K562 treated with DMSO at 1 percent for 12 hours (cell line): Measurements from ENCODE around the gene ZNF792. TPM values are rescaled to one million over a fixed set of nuclear protein-coding genes. Genes with fewer than 3 reads are reported as not detected.

ENCODE experiments used
- total RNA-seq: library from RNA; unstranded; fragments of 300-600 nt; gene quantifications from 2 replicates; pipeline ENCODE4 v1.2.3, GENCODE V29; 2022; ENCODE audit not compliant: insufficient read depth

Gene ZNF792
- 2.6 and 8.0 TPM in 2 replicates for total RNA-seq

GRCh38 chr19:34963573-34964406 lies at the start of gene ZNF792:
ZNF792 (minus strand) TSS chr19:34964229; CDS start chr19:34963662, 567 bp downstream.

GRCh38 chr19:34999498-35000337 lies 35.7 kb upstream of the ZNF792 start, which contains the start of gene GRAMD1A:
GRAMD1A (plus strand) TSS chr19:35000323; CDS start chr19:35000479, 156 bp downstream.

DNA sequence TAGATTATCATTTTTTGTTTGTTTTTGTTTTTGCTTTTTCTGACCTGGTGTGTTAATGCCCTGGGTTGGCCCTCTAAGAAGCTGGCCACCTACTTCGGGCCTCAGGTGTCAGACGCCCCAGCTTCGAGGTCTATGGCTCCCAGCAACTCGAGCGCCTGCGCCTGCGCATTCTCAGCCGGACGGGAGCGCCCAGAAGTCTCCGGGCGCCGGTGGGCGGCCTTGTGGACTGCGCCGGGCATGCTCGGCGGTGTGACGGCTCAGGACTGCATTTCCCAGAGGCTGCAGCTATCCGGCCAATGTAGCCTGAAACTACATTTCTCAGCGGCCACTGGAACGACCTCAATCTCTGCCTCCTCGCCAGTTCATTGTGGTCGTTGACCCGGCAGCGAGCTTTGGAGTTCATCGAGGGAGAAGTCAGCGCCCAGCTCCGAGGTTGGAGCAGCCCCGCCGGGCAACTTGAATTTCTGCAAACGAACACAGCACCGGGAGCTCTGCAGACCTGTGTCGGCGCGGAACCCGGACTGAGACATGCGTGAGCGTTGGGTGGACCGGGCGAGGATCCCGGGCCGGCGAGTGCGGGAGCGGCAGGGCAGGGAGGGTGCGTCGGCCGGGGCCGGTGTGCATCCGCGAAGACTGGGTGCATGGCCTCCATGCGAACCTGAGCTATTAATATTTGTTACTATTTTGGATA lies 37.2 kb downstream of the ZNF792 start, which contains the start of gene ZNF30:
TSS of gene ZNF30 (plus strand) at position 219 of the 691 bp plus-strand sequence. CDS start 3,045 bp downstream, outside the sequence.

Other genes with a start within 250 kb of the ZNF792 start
- 8.1 and 11.1 TPM in 2 replicates for gene ZNF181, start 230.0 kb downstream of the ZNF792 start, total RNA-seq
- gene ZNF599, start 191.0 kb downstream of the ZNF792 start, total RNA-seq: 5.3 and 7.2 TPM in 2 replicates
- gene ZNF30, start 37.3 kb downstream of the ZNF792 start, total RNA-seq: 6.7 and 8.4 TPM in 2 replicates
- 69.5 and 86.1 TPM in 2 replicates for gene GRAMD1A, start 36.1 kb upstream of the ZNF792 start, total RNA-seq
- gene SCN1B, start 66.2 kb upstream of the ZNF792 start, total RNA-seq: 6.2 and 9.0 TPM in 2 replicates
- 2.6 and 2.8 TPM in 2 replicates for gene HPN, start 77.5 kb upstream of the ZNF792 start, total RNA-seq
- gene FXYD3, start 151.6 kb upstream of the ZNF792 start, total RNA-seq: not detected in 2 replicates
- 0.93 and 1.5 TPM in 2 replicates for gene LGI4, start 170.8 kb upstream of the ZNF792 start, total RNA-seq
- gene FXYD1, start 174.6 kb upstream of the ZNF792 start, total RNA-seq: not detected in 2 replicates
- not detected in 2 replicates for gene FXYD7, start 179.0 kb upstream of the ZNF792 start, total RNA-seq
- 254 and 288 TPM in 2 replicates for gene FXYD5, start 190.5 kb upstream of the ZNF792 start, total RNA-seq